NCI-H2227 (cell line): ENCODE measurements around the gene ULK1.

Experiments
- DNase-seq: peaks from one replicate; lab custom pipeline; 2025; ENCODE audit not compliant: unreplicated experiment; lab: John Stamatoyannopoulos, UW

Gene ULK1

DNA sequence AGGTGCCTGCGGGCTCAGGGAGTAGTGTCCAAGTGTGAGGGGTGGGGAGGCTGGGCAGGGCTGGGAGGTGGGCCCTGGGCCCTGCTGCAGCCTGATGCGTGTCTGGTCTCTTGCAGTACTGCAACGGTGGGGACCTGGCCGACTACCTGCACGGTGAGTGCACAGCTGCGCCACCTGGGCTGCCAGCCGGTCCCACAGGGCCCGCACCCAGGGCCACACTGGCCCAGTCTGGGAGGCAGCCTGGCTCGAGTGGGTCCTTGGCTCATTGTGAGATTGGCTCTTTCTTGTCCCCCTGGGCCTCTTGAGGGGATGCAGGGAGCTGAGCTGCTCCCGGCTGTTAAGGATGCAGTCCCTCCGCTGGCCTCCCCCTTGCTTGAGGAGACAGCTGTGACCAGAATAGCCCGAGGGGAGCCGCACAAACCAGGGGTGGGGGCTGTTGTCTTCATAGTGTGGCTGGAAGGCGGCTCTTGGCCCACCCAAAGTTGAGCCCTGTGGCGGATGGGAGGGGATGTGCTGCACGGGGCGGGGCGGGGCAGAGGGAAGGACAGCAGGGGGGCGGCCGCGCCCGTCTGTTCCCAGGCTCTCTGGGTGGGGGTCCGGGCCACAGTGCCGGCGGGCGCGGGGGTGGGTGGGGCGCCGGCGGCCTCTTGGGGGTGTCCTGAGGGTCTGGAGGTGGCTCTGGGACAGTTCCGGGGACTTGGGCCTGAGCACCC lies 13.1 kb downstream of the ULK1 start:
- DNase-seq: no peak

DNA sequence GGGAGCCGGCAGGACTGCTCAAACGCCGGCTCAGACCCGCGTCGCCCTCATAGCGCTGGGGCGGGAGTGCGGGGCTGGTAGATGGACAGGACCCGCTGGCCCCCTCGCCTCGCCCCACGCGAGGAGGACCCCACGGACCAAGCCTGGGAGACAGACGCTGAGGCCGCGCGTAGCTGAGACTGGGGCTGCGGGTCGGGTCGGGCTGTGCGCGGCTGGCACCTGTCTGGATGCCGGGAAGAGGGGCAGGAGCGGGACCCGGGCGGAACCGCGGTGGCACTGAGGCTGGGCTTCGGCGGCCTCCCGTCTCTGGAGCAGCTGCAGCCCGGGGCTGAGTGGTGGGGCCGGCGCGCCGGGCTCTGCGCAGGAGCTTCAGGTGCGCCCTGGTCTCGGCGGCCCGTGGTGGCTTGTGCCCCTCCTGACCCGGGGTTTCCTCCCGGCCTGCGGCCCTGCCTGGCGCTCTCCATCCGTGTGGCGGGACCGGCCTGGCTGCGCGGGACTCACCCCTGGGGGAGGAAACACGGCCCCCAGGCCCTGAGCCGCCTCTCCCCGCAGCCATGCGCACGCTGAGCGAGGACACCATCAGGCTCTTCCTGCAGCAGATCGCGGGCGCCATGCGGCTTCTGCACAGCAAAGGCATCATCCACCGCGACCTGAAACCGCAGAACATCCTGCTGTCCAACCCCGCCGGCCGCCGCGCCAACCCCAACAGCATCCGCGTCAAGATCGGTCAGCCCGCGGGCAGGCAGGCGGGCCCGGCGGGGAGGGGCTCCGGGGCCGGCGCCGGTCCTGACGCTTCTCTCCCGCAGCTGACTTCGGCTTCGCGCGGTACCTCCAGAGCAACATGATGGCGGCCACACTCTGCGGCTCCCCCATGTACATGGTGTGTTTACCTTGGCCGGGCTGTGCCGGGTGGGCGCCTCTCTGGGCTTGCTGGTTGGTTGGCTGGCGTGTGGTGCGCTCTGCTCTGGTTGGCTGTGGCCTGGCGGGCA lies 14.0 kb downstream of the ULK1 start:
- DNase-seq: no peak

GRCh38 chr12:131909081-131909751 lies 14.8 kb downstream of the ULK1 start:
- DNase-seq: no peak

- DNase-seq: no peak
Observed at GRCh38 chr12:131909752-131910219, 15.4 kb downstream of the ULK1 start.

DNA sequence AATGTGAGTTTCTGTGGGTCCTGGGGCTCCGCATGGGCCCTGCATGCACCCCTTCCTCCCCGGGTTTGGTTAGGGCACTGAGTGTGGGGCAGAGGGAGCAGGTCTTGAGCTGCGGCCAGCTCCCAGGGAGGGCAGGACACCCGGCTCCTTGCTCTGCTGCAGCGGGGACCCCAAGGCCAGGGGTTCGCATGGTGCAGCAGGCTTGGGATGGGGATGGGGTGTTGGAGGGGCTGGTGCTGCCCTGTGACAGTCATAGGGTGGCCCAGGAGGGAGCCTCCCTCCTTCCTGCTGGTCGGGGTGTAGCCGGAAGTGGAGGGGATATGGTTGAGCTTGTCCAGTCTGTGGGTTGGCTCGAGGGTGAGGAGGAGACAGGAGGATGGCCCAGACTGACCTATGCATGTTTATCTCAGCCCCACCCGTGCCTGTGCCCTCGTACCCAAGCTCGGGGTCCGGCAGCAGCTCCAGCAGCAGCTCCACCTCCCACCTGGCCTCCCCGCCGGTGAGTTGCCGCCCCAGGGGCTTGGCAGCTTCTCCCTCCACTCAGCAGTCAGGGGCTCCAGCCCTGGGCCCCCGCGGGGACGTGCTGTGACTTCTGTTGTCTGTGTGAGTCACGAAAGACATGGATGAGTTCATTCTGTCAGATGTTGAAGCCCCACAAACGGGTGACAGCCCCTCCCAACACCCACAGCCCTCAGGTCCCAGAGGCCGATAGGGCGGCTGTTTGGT lies 16.0 kb downstream of the ULK1 start:
- no peak for DNase-seq

DNA sequence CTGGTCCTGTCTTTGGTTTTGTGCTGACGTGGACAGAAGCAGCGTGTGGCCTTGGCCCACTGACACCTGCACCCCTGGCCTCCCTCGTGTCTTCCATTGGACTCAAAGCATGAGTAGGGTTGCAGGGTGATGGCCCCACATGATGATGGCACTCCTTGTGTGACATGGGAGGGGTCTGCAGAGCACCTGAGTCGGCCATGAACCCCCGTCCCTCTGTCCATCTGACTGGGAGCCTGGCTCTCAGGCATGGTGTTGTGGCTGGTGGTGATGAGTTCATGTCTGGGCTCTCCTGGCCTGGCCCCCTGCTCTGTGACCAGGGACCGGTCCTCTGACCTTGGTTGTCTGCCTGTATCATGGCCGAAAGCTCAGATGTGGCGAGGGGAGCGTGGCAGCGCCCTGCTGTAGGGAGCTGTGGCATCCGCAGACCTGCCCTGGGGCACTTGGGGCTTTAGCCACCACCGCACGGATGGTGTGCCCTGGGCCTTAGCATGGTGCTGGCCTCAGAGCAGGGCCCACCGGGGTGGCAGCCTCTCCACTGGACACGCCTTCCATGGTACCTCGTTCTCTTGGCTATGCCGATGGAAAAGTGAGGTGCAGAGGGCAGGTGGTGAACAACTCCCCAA lies 16.7 kb downstream of the ULK1 start:
- no peak for DNase-seq

GRCh38 chr12:131911851-131912477 lies 17.5 kb downstream of the ULK1 start:
- no peak for DNase-seq

DNA sequence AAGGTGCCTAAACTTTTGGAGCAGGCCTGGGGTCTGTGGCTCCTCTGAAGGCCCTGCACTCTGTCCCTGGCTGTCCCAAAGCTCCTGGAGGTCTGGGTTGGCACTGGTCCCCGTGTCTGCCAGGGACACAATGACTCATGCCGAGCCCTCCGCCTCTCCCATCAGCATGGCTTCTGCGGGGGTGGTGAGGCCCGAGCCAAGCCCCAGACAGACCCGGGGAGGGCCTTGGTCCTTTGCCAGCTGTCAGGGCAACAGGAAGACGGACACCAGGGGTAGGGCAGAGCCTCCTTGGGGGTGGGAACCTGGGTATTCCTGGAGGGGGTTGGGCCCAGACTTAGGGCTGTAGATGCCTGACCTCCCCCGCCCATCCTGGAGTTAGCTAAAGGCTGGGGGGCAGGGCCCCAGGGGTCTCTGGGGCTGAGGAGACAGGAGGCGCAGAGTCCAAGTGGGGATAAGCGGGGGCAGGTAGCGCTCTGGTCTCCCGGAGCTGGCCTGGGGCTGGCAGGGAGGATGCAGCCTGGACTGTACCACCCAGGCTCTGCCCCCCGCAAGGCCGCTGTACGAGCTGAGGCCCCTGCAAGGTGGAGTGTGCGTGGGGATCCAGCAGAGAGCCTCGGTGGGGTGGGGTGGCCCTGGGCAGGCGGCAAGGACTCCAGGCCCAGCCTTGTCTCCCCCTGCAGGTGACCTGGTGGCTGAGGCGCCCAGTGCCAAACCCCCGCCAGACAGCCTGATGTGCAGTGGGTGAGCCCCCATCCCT lies 18.3 kb downstream of the ULK1 start:
- no peak for DNase-seq

DNA sequence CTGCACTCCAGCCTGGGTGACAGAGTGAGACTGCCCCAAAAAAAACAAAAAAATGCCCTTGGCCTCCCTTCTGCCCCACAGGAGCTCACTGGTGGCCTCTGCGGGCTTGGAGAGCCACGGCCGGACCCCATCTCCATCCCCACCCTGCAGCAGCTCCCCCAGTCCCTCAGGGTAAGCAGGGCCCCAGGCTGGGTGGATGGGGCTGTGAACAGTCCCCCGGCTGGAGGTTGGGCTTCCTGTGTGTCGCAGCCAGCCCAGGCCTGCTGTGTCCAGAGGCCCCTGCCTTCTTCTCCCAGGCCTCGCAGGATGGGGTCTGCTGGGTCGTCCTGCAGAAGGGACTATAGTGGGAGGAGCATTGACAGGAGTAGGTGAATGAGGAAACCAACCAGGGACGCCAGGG lies 19.2 kb downstream of the ULK1 start:
- DNase-seq: no peak

DNA sequence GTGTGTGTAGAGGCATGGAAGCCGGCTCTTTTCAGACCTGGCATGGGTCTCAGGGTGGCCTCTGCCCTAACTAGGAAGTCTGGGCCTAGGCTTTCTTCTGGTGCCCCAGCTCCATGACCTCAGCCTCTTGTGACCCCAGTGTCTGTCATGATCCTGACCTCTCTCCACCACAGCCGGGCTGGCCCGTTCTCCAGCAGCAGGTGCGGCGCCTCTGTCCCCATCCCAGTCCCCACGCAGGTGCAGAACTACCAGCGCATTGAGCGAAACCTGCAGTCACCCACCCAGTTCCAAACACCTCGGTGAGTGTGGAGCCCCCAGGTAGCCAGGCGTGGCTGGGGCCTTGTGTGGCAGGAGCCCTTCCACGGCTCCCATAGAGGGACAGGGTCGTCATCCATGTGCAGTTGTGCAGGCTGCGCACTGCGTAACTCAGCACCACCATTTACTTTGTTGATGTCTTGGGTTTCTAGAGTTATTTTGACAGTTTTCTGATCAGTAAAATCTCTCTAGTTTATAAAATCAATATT lies 19.8 kb downstream of the ULK1 start:
- DNase-seq: no peak

DNA sequence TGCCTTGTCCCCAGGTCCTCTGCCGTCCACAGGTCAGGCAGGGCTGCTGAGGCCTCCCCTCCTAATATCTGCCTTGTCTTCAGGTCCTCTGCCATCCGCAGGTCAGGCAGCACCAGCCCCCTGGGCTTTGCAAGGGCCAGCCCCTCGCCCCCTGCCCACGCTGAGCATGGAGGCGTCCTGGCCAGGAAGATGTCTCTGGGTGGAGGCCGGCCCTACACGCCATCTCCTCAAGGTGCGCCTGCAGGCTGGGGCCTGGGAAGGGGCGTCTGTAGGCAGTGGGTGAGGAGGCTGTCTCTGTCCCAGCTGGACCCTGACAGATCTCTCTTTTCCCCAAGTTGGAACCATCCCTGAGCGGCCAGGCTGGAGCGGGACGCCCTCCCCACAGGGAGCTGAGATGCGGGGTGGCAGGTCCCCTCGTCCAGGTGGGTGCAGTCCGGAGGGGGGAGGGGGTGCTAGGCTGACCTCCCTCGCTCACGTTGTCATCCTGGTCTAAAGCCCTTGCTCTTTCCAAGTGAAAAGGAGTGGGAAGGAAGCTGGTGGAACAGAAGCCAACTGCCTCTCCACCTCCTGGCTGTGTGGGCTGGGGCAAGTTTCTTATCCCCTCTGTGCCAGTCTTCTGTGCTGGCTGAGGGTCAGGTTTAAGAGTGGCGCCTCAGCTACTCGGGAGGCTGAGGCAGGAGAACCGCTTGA lies 20.7 kb downstream of the ULK1 start:
- DNase-seq: no peak

DNA sequence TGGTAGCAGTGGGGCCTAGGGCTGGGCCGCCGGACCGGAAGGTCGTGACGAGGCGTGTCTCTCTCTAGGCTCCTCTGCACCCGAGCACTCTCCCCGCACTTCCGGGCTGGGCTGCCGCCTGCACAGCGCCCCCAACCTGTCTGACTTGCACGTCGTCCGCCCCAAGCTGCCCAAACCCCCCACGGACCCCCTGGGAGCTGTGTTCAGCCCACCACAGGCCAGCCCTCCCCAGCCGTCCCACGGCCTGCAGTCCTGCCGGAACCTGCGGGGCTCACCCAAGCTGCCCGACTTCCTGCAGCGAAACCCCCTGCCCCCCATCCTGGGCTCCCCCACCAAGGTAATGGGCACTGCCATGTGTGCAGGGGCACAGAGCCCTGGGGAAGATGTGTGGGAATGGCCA lies 21.4 kb downstream of the ULK1 start:
- no peak for DNase-seq

- no peak for DNase-seq
Observed at GRCh38 chr12:131916306-131917138, 22.1 kb downstream of the ULK1 start.

- DNase-seq: no peak
Observed at GRCh38 chr12:131917139-131917710, 22.8 kb downstream of the ULK1 start.

DNA sequence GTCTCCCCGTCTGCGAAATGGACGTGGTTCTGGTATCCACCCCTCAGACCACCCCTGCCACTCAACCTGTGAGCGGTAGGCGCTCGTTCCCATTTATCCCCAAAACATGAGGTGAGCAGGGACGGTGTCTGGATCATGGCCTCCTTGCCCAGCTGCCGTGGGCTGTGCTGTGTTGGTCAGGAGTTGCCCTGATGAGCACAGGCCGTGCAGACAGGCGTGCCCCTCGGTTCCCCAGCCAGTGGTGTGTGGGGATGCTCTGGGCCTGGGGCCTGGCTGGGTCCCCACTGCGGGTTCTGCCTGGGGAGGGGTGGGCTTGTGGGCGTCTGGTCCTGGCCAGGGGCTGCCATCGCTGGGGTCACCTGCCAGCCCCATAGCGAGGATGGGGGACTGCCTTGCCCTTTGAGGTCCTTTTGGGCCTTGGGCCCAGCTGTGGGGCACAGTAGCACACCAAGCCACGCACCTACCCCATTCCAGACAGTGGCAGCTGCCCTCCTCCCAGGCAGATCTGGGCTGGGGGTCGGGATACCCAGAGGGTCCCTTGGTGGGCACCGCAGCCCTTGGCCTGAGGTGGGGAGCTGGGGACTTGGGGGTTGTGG lies 23.4 kb downstream of the ULK1 start:
- no peak for DNase-seq

GRCh38 chr12:131918311-131919050 lies 24.1 kb downstream of the ULK1 start:
- no peak for DNase-seq
